Body of pancreas (tissue), 4 donors: ENCODE data around the gene HTR6. TPM values are rescaled to one million over a fixed set of nuclear protein-coding genes. Genes with fewer than 3 reads are reported as not detected.

Source experiments
- ATAC-seq: fragments of 150-250 bp; one replicate; pipeline ENCODE4 v1.9.1; 2016
- DNase-seq, 4 donors: peaks; one replicate each; pipeline ENCODE4 v3.0.0-alpha.2; 2019
- H3K27ac ChIP-seq, 4 donors: fragments of 200-600 bp; sonication (generic); 1 replicate in 3 of 4; 2 replicates in 1 of 4; pipeline versions ENCODE4 v1.5.1 to v1.6.1; 2016 to 2019; ENCODE audit warnings: mild to moderate bottlenecking in 1 of 4, mixed read lengths in 1 of 4, moderate library complexity in 1 of 4
- H3K27me3 ChIP-seq, 2 donors: fragments of 200-600 bp; sonication (generic); one replicate each; pipeline ENCODE4 v1.6.0; 2016; ENCODE audit warnings: mild to moderate bottlenecking in 1 of 2
- H3K36me3 ChIP-seq, 2 donors: fragments of 200-600 bp; sonication (generic); replicated peaks in 1 of 2; 2 replicates each; pipeline ENCODE4 v1.5.1; 2016; ENCODE audit warnings: low read depth in 2 of 2; ENCODE audit not compliant: insufficient read depth in 1 of 2
- H3K4me1 ChIP-seq: fragments of 200-600 bp; sonication (generic); one replicate; pipeline ENCODE4 v1.6.0; 2016
- H3K4me3 ChIP-seq, 2 donors: fragments of 200-600 bp; sonication (generic); 1 replicate in 1 of 2; 2 replicates in 1 of 2; pipeline ENCODE4 v1.5.1; 2016 to 2019
- H3K9me3 ChIP-seq, 3 donors: fragments of 200-600 bp; sonication (generic); 1 replicate in 2 of 3; 2 replicates in 1 of 3; pipeline ENCODE4 v1.5.1; 2016
- CTCF ChIP-seq, 7 experiments: fragments of 450-650 bp in 4 of 7; fragments of 200-600 bp in 3 of 7; sonication (generic) in 3 of 7; IDR thresholded peaks; one replicate each; pipeline ENCODE4 v1.5.1; 2016 to 2019; ENCODE audit warnings: antibody characterized with exemption in 7 of 7
- POLR2A ChIP-seq, 3 donors: fragments of 450-650 bp; IDR thresholded peaks; one replicate each; pipeline ENCODE4 v1.6.1; 2016; ENCODE audit warnings: antibody characterized with exemption in 3 of 3, mild to moderate bottlenecking in 2 of 3
- WGBS, 2 donors: methylation state at CpG; one replicate each; pipeline ENCODE4 v1.1.5; 2017; 5-methylcytosine and 5-hydroxymethylcytosine counted together
- intact Hi-C: fragments of 100-400 bp; cut with DNase I; formaldehyde crosslinking; loops from one replicate; pipeline ENCODE4 v1.15.1; 2023
- total RNA-seq, 2 donors: library from RNA; depleted of rRNA; stranded (reverse); fragments of >200 nt; gene quantifications; one replicate each; pipeline ENCODE4 v1.1.0, GENCODE V29; 2016

HTR6 gene
- total RNA-seq, 2 donors from 2014 or later, result not detected

DNA sequence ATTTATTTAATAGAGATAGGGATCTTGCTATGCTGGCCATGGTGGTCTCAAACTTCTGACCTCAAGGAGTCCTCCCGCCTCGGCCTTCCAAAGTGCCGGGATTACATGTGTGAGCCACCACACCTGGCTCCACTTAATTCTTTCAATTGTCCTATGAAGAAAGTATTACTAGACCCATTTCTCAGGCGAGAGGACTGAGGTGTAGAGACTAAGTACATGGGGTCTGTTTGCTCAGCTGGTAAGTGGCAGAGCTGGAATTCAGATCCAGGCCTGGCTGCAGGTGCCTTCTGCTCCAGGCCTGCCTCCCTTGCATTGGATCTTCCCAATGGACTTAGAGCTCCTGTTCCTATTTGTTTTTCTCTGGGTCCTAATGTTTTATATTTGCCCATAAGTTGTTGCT lies 55.5 kb downstream of the HTR6 start:
- H3K27ac ChIP-seq, result no peak overlapping the region
- no peaks in the 10 kb centered on the region for H3K4me1 ChIP-seq
- H3K36me3 ChIP-seq, result no peaks in the 10 kb centered on the region
- intact Hi-C loops, result no loop called here
- no peak overlapping the region for H3K4me3 ChIP-seq
- no peak for ATAC-seq
- TF ChIP-seq CTCF (IDR thresholded peaks at IDR 0.05), result no peak
- no peak for TF ChIP-seq POLR2A (IDR thresholded peaks at IDR 0.05)
- 89 to 99% methylated on average over 4 of the region's 4 CpGs for WGBS, 2 donors
- no peaks in the 10 kb centered on the region for H3K27me3 ChIP-seq
- no peaks in the 10 kb centered on the region for H3K9me3 ChIP-seq
- DNase-seq, result no peak

DNA sequence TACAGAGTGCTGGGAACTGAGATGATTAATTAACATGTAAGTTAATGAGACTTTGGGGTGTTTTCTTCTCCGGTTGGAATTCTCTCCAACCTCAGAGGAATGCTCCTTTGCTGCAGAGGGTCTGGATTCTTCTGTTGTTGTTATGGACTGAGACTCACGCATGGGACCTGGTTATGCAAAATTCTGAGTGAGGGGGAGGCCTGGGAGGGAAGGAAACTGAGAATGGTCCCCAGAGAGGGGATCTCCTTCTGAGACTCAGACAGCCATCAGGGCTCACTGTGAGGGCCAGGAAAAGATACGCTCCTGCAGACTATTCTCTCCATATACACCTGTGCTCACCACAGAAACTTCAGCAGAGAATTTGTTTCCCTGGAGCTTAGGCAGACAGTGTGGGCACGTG lies 56.3 kb downstream of the HTR6 start:
- ATAC-seq (no peak), DNase-seq (no peak)
- intact Hi-C loops, result no loop called here
- Histone ChIP-seq H3K36me3 (peaks cover 0 to 6% of the 10 kb centered on the region in 2 donors), H3K27ac (no peak overlapping the region), H3K27me3 (no peaks in the 10 kb centered on the region), H3K9me3 (no peaks in the 10 kb centered on the region), H3K4me3 (no peak overlapping the region), H3K4me1 (no peaks in the 10 kb centered on the region)
- TF ChIP-seq CTCF (IDR thresholded peaks at IDR 0.05) (no peak), POLR2A (IDR thresholded peaks at IDR 0.05) (no peak)
- 80 to 89% methylated on average over 4 of the region's 4 CpGs for WGBS, 2 donors

DNA sequence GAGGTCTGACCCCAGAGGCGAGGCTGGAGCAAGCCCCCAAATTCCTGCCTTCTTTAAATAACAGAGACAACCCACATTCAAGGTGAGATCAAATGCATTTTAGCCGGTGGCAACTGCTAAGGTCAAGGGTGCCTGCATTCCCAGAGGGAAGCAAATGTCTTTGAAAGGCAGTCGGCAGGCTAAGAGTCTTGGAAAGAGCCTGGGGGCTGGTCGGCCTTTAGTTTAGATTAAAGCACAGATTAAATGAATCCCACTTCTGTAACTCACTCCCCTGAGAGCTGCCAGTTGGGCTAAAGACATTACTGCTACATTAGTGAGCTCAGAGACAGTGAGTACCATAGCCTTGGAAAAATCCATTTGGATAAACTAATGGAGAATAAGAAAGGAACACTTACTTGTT lies 59.2 kb downstream of the HTR6 start:
- H3K4me3 ChIP-seq, result no peak overlapping the region
- no peaks in the 10 kb centered on the region for H3K27me3 ChIP-seq
- peaks cover 0 to 16% of the 10 kb centered on the region in 2 donors for H3K36me3 ChIP-seq
- H3K27ac ChIP-seq, result no peak overlapping the region
- no peaks in the 10 kb centered on the region for H3K9me3 ChIP-seq
- WGBS, 2 donors, result 71 to 79% methylated on average over 4 of the region's 4 CpGs
- no peak for ATAC-seq
- DNase-seq, result no peak
- intact Hi-C loops, result no loop called here
- no peaks in the 10 kb centered on the region for H3K4me1 ChIP-seq
- TF ChIP-seq POLR2A (IDR thresholded peaks at IDR 0.05) (no peak), CTCF (IDR thresholded peaks at IDR 0.05) (no peak)

DNA sequence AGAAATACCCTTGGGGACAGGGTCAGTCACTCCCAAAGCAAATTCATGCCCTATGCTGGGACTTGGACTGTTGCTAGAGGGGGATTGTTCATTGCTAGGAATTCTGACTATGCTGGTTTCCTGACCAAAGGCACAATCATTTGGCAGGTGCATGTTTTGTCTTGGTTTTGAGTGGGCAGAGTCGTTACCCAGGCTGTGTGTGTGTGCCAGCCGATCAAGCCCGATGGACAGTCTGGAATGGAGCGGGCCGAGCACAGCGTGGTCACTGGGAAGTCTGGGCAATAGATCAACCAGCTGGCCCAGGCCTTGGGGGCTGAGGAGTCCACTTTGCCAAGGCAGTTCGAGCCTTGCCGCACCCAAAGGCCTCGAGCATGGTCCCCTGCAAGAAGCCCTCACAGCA lies 60.9 kb downstream of the HTR6 start:
- H3K9me3 ChIP-seq, result no peaks in the 10 kb centered on the region
- TF ChIP-seq POLR2A (IDR thresholded peaks at IDR 0.05) (no peak), CTCF (IDR thresholded peaks at IDR 0.05) (no peak)
- ATAC-seq (no peak), DNase-seq (no peak)
- intact Hi-C loops, result no loop called here
- no peak overlapping the region for H3K27ac ChIP-seq
- H3K4me1 ChIP-seq, result no peaks in the 10 kb centered on the region
- WGBS, 2 donors, result 95% methylated on average over 9 of the region's 9 CpGs; no CpG with 5 or more reads in 1 of the 2 donors
- no peak overlapping the region for H3K4me3 ChIP-seq
- peaks cover 0 to 16% of the 10 kb centered on the region in 2 donors for H3K36me3 ChIP-seq
- H3K27me3 ChIP-seq, result no peaks in the 10 kb centered on the region

- Histone ChIP-seq H3K4me1 (no peaks in the 10 kb centered on the region), H3K9me3 (no peaks in the 10 kb centered on the region), H3K27ac (no peak overlapping the region), H3K36me3 (peaks cover 0 to 16% of the 10 kb centered on the region in 2 donors), H3K27me3 (no peaks in the 10 kb centered on the region), H3K4me3 (no peak overlapping the region)
- DNase-seq (no peak), ATAC-seq (no peak)
- intact Hi-C loops, result no loop called here
- WGBS, 2 donors, result 86 to 88% methylated on average over 5 of the region's 5 CpGs
- TF ChIP-seq POLR2A (IDR thresholded peaks at IDR 0.05) (no peak), CTCF (IDR thresholded peaks at IDR 0.05) (no peak)
Observed at GRCh38 chr1:19728413-19729145, 63.9 kb downstream of the HTR6 start.
